HG03103 (cell line): ENCODE measurements around the gene PRPF39.
"Not testable (repeated sequence)": the region's sequence is repeated elsewhere in the genome, so short reads cannot be mapped to it uniquely, and the experiment has no call there.

Experiments used
- ATAC-seq: cut with Tn5 transposase; IDR thresholded peaks from one replicate; pipeline ENCODE4 v1.9.1; 2021; ENCODE audit warnings: low read depth; ENCODE audit not compliant: unreplicated experiment

The PRPF39 gene

GRCh38 chr14:45083976-45084722 lies at the start of gene PRPF39:
Gene PRPF39, plus strand, starts transcription at chr14:45084116. Its CDS starts 11,124 bp downstream, at chr14:45095240.
- ATAC-seq: peak; percentile 96

GRCh38 chr14:45034730-45035129 lies 49.2 kb upstream of the PRPF39 start:
- ATAC-seq: no peak

- ATAC-seq: no peak
These were observed 45.7 kb upstream of the PRPF39 start for GRCh38 chr14:45038256-45038655.

- ATAC-seq: no peak
These were observed 45.1 kb upstream of the PRPF39 start for GRCh38 chr14:45038865-45039264.

- no peak for ATAC-seq
These were observed 44.5 kb upstream of the PRPF39 start for GRCh38 chr14:45039390-45039789.

- no peak for ATAC-seq
These were observed 42.3 kb upstream of the PRPF39 start for GRCh38 chr14:45041641-45042040.

- ATAC-seq: no peak
These were observed 39.3 kb upstream of the PRPF39 start for GRCh38 chr14:45044638-45045037.

GRCh38 chr14:45048385-45048784 lies 35.5 kb upstream of the PRPF39 start:
- no peak for ATAC-seq

GRCh38 chr14:45051180-45051579 lies 32.7 kb upstream of the PRPF39 start:
- no peak for ATAC-seq

GRCh38 chr14:45051896-45052295 lies 32.0 kb upstream of the PRPF39 start:
- ATAC-seq: no peak

GRCh38 chr14:45057349-45057748 lies 26.6 kb upstream of the PRPF39 start:
- ATAC-seq: no peak

- no peak for ATAC-seq
These were observed 26.0 kb upstream of the PRPF39 start for GRCh38 chr14:45057881-45058364.

GRCh38 chr14:45060551-45060950 lies 23.4 kb upstream of the PRPF39 start:
- ATAC-seq: no peak

- ATAC-seq: no peak
These were observed 18.4 kb upstream of the PRPF39 start for GRCh38 chr14:45065540-45065939.

GRCh38 chr14:45065956-45066355 lies 18.0 kb upstream of the PRPF39 start:
- no peak for ATAC-seq

GRCh38 chr14:45066667-45067066 lies 17.2 kb upstream of the PRPF39 start:
- ATAC-seq: no peak

GRCh38 chr14:45068396-45068795 lies 15.5 kb upstream of the PRPF39 start:
- no peak for ATAC-seq

- no peak for ATAC-seq
These were observed 13.7 kb upstream of the PRPF39 start for GRCh38 chr14:45070215-45070614.

GRCh38 chr14:45072126-45072525 lies 11.8 kb upstream of the PRPF39 start:
- no peak for ATAC-seq

- no peak for ATAC-seq
These were observed 10.6 kb upstream of the PRPF39 start for GRCh38 chr14:45073231-45073879.

GRCh38 chr14:45078323-45078722 lies 5.6 kb upstream of the PRPF39 start:
- no peak for ATAC-seq

GRCh38 chr14:45080416-45080968 lies 3.4 kb upstream of the PRPF39 start:
- ATAC-seq: not testable (repeated sequence)
